Sigmoid colon (tissue), 4 donors: ENCODE measurements around the gene RPIA.

Experiments
- CTCF ChIP-seq, 4 experiments: fragments of 450-650 bp in 3 of 4; fragments of 200-600 bp in 1 of 4; IDR thresholded peaks; one replicate each; pipeline ENCODE4 v1.5.1; 2016 to 2019; ENCODE audit warnings: antibody characterized with exemption in 4 of 4, mild to moderate bottlenecking in 3 of 4, moderate library complexity in 2 of 4
- EP300 ChIP-seq, 4 donors: sonication (generic); formaldehyde crosslinking; IDR thresholded peaks; one replicate each; pipeline ENCODE4 v1.6.1; 2017; ENCODE audit warnings: antibody characterized with exemption in 4 of 4
- POLR2A ChIP-seq, 2 donors: fragments of 450-650 bp; IDR thresholded peaks; one replicate each; pipeline ENCODE4 v1.6.1; 2016; ENCODE audit warnings: antibody characterized with exemption in 2 of 2, mild to moderate bottlenecking in 2 of 2, moderate library complexity in 2 of 2
- POLR2AphosphoS5 ChIP-seq, 4 donors: sonication (generic); formaldehyde crosslinking; IDR thresholded peaks; one replicate each; pipeline ENCODE4 v1.6.1; 2017; ENCODE audit warnings: antibody characterized with exemption in 4 of 4

DNA sequence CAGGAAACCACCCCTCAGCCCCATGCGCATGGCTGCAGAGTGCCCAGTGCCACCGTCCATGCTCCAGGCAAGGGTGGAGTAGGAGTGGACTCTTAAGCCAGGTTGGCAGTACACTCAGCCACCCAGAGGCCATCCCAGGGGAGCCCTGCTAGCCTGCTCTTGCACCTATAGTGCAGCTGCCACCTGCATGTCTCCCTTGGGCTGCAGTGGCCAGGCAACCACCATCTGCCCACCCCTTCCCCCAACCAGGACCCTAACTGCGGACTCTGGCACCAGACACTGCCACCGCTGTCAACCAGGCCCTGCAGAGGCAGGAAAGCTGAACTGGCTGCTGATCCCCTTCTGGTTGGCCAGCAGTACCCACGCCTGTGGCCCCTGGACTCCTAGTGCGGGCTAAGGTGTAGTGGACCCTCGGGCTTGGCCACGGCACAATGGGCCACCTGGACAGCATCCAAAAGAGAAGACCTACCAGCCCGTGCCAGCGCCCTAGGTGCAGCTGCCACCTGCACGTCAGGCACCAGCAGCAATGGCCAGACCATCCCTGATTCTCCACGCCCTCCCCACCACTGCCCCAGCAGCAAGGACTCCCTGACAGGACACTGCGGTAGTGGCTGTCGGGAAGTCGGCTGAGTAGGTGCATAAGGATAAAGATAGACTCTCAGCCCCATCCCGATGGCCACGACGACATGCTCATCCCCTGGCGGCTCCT lies 72.8 kb downstream of the RPIA start:
- TF ChIP-seq CTCF (IDR thresholded peaks at IDR 0.05) (no peak), EP300 (IDR thresholded peaks at IDR 0.05) (no peak), POLR2A (IDR thresholded peaks at IDR 0.05) (no peak), POLR2AphosphoS5 (IDR thresholded peaks at IDR 0.05) (no peak)
